PC-9 (cell line): Measurements from ENCODE around the gene SLC4A4. TPM values are rescaled to one million over a fixed set of nuclear protein-coding genes. Genes with fewer than 3 reads are reported as not detected.
A peak's percentile ranks its signal among the peaks of the same experiment; 100 is the strongest.

Experiments
- Bru-seq: library from RNA; stranded (reverse); fragments of 400-500 nt; gene quantifications from one replicate; lab custom pipeline; 2021; lab: Mats Ljungman, UMichigan
- BruChase-seq, 2 experiments: library from RNA; stranded (reverse); fragments of 400-500 nt; gene quantifications; one replicate each; lab custom pipeline; 2021; lab: Mats Ljungman, UMichigan
- BruUV-seq: library from RNA; stranded (reverse); fragments of 400-500 nt; replicated peaks from 2 replicates; lab custom pipeline; 2021; lab: Mats Ljungman, UMichigan
- CTCF ChIA-PET: fragments of 300-600 bp; sonication (Branson Sonifier 250); formaldehyde crosslinking; loops from one replicate; lab custom pipeline; 2022; ENCODE audit warnings: antibody characterized with exemption; lab: Charles Lee
- POLR2A ChIA-PET: fragments of 300-600 bp; sonication (Branson Sonifier 250); formaldehyde crosslinking; loops from one replicate; lab custom pipeline; 2022; ENCODE audit warnings: antibody characterized with exemption; ENCODE audit not compliant: unreplicated experiment; lab: Charles Lee
- DNase-seq, 2 experiments: peaks; one replicate each; pipeline versions ENCODE4 v3.0.0 to v3.0.0-alpha.2; 2015 to 2022; ENCODE audit warnings: mixed read lengths in 1 of 2
- H2AFZ ChIP-seq: fragments of 200-600 bp; sonication (generic); 2 replicates; pipeline ENCODE4 v1.8.1; 2017; ENCODE audit warnings: antibody characterized with exemption
- H3F3A ChIP-seq: fragments of 200-600 bp; sonication (generic); 2 replicates; pipeline ENCODE4 v1.8.1; 2017; ENCODE audit warnings: antibody characterized with exemption, mild to moderate bottlenecking, low read depth; ENCODE audit not compliant: insufficient read depth
- H3K27ac ChIP-seq: fragments of 200-600 bp; sonication (generic); 2 replicates; pipeline ENCODE4 v1.6.1; 2016; ENCODE audit warnings: mixed run types
- H3K27me3 ChIP-seq: fragments of 200-600 bp; sonication (generic); 2 replicates; pipeline ENCODE4 v1.6.1; 2016; ENCODE audit warnings: low read depth, mixed run types; ENCODE audit not compliant: insufficient read depth
- H3K36me3 ChIP-seq: fragments of 200-600 bp; sonication (generic); 2 replicates; pipeline ENCODE4 v1.6.1; 2016; ENCODE audit warnings: low read depth, mixed run types
- H3K4me1 ChIP-seq: fragments of 200-600 bp; sonication (generic); replicated peaks from 2 replicates; pipeline ENCODE4 v1.6.1; 2016; ENCODE audit warnings: mixed run types; ENCODE audit not compliant: insufficient read depth
- H3K4me2 ChIP-seq: fragments of 200-600 bp; sonication (generic); 2 replicates; pipeline ENCODE4 v1.6.1; 2017; ENCODE audit warnings: mixed run types
- H3K4me3 ChIP-seq: fragments of 200-600 bp; sonication (generic); 2 replicates; pipeline ENCODE4 v1.6.1; 2016; ENCODE audit warnings: mixed run types
- H3K79me2 ChIP-seq: fragments of 200-600 bp; sonication (generic); 2 replicates; pipeline ENCODE4 v1.6.1; 2017; ENCODE audit warnings: low read depth, mixed run types
- H3K9me2 ChIP-seq: fragments of 200-600 bp; sonication (generic); 2 replicates; pipeline ENCODE4 v1.8.1; 2017; ENCODE audit warnings: mild to moderate bottlenecking; ENCODE audit not compliant: insufficient read depth
- H3K9me3 ChIP-seq: fragments of 200-600 bp; sonication (generic); 2 replicates; pipeline ENCODE4 v1.8.1; 2016; ENCODE audit warnings: low read depth; ENCODE audit not compliant: insufficient read depth
- H4K20me1 ChIP-seq: fragments of 200-600 bp; sonication (generic); 2 replicates; pipeline ENCODE4 v1.8.1; 2017; ENCODE audit not compliant: insufficient read depth
- CTCF ChIP-seq: fragments of 200-600 bp; sonication (generic); conservative IDR thresholded peaks from 2 replicates; pipeline ENCODE4 v1.6.1; 2017; ENCODE audit warnings: mixed run types, antibody characterized with exemption, mild to moderate bottlenecking, moderate library complexity
- EZH2 ChIP-seq: fragments of 200-600 bp; sonication (generic); IDR thresholded peaks from 2 replicates; pipeline ENCODE4 v1.8.0; 2017; ENCODE audit warnings: antibody characterized with exemption, low read depth
- intact Hi-C: fragments of 100-400 bp; cut with micrococcal nuclease; formaldehyde crosslinking; loops from one replicate; pipeline ENCODE4 v1.10.0; 2022; ENCODE audit not compliant: unreplicated experiment
- long read RNA-seq: library from polyadenylated mRNA; stranded (forward); transcript quantifications from one replicate; pipeline ENCODE4 v2.0.0, GENCODE V29; 2022
- total RNA-seq: library from RNA; stranded (reverse); gene quantifications from 2 replicates; pipeline ENCODE4 v1.2.3, GENCODE V29; 2021

SLC4A4 gene
- 0.13 and 0.44 TPM in 2 replicates for total RNA-seq
- percentile 17 among the genes with signal in this experiment for Bru-seq, nascent RNA
- percentile 12 among the genes with signal in this experiment for BruChase-seq, experiment 1, labeled RNA remaining after a 2-hour chase
- BruChase-seq, experiment 2, labeled RNA remaining after a 6-hour chase, result percentile 11 among the genes with signal in this experiment
- long read RNA-seq, result 0 reads

- ChIA-PET POLR2A (interaction anchor here (0.6 kb wide), 1 partner anchor 269 kb away, joined by 5 read pairs; no protein-coding TSS in a partner anchor), CTCF (no interaction called here)
- no peaks in the 10 kb centered on the region for H3F3A ChIP-seq
- H2AFZ ChIP-seq, result no peak within 1 kb of the TSS
- TF ChIP-seq CTCF, result no peak
- no peak for TF ChIP-seq EZH2
- H3K4me3 ChIP-seq, result no peak within 1 kb of the TSS
- no peaks in the 10 kb centered on the region for H3K27me3 ChIP-seq
- no peaks in the 10 kb centered on the region for H4K20me1 ChIP-seq
- no peaks in the 10 kb centered on the region for H3K36me3 ChIP-seq
- no peak within 1 kb of the TSS for H3K27ac ChIP-seq
- no peaks in the 10 kb centered on the region for H3K9me2 ChIP-seq
- BruUV-seq, result no TSS peak
- H3K9me3 ChIP-seq, result no peaks in the 10 kb centered on the region
- no peak within 1 kb of the TSS for H3K4me2 ChIP-seq
- intact Hi-C loops, result no loop called here
- no peaks in the 10 kb centered on the region for H3K79me2 ChIP-seq
- H3K4me1 ChIP-seq, result no peaks in the 10 kb centered on the region
- no peak for DNase-seq
Measured at GRCh38 chr4:71338846-71339593, at the start of gene SLC4A4. SLC4A4 (plus strand) TSS chr4:71339020.

GRCh38 chr4:71290074-71290473, 48.7 kb upstream of the SLC4A4 start:
- Histone ChIP-seq H3F3A (no peaks in the 10 kb centered on the region), H3K27me3 (no peaks in the 10 kb centered on the region), H3K4me2 (no peak overlapping the region), H3K4me1 (no peaks in the 10 kb centered on the region), H3K9me3 (no peaks in the 10 kb centered on the region), H3K36me3 (no peaks in the 10 kb centered on the region), H3K4me3 (no peak overlapping the region), H4K20me1 (no peaks in the 10 kb centered on the region), H3K27ac (no peak overlapping the region), H2AFZ (no peak overlapping the region), H3K9me2 (no peaks in the 10 kb centered on the region), H3K79me2 (no peaks in the 10 kb centered on the region)
- POLR2A ChIA-PET, result no interaction called here
- no peak for DNase-seq
- intact Hi-C loops, result no loop called here
- BruUV-seq, result no TSS peak
- CTCF ChIA-PET, result no interaction called here
- TF ChIP-seq EZH2 (no peak), CTCF (no peak)

- Histone ChIP-seq H3K27ac (no peak overlapping the region), H3K9me2 (no peaks in the 10 kb centered on the region), H3K4me1 (no peaks in the 10 kb centered on the region), H3K27me3 (no peaks in the 10 kb centered on the region), H3K4me3 (no peak overlapping the region), H2AFZ (no peak overlapping the region), H3K79me2 (no peaks in the 10 kb centered on the region), H3K4me2 (no peak overlapping the region), H3K36me3 (no peaks in the 10 kb centered on the region), H3F3A (no peaks in the 10 kb centered on the region), H4K20me1 (no peaks in the 10 kb centered on the region), H3K9me3 (no peaks in the 10 kb centered on the region)
- TF ChIP-seq CTCF (no peak), EZH2 (no peak)
- ChIA-PET POLR2A (no interaction called here), CTCF (no interaction called here)
- no TSS peak for BruUV-seq
- DNase-seq, result no peak
- intact Hi-C loops, result no loop called here
Measured at GRCh38 chr4:71290476-71290875, 48.3 kb upstream of the SLC4A4 start.
